H1 (cell line): Measurements from ENCODE around the gene FIZ1. TPM values are rescaled to one million over a fixed set of nuclear protein-coding genes. Genes with fewer than 3 reads are reported as not detected.

Experiments used
- CBX8 ChIP-seq: fragments of 300-800, 300-1000 bp; sonication (generic); IDR thresholded peaks from 2 replicates; pipeline ENCODE4 v1.7.1; 2016; ENCODE audit warnings: low read depth, low read length, borderline replicate concordance
- EGR1 ChIP-seq: IDR thresholded peaks from 2 replicates; pipeline ENCODE4 v1.6.1; 2011; ENCODE audit warnings: low read depth, low read length, borderline replicate concordance
- NANOG ChIP-seq: IDR thresholded peaks from 2 replicates; pipeline ENCODE4 v1.6.1; 2011; ENCODE audit warnings: low read length, low read depth, mild to moderate bottlenecking, inconsistent platforms; ENCODE audit not compliant: insufficient read depth, poor library complexity, severe bottlenecking
- POU5F1 ChIP-seq: IDR thresholded peaks from 2 replicates; pipeline ENCODE4 v1.6.1; 2011; ENCODE audit warnings: low read depth, mild to moderate bottlenecking, low read length, moderate library complexity
- RBBP5 ChIP-seq: IDR thresholded peaks from 2 replicates; pipeline ENCODE4 v1.7.1; 2012; ENCODE audit warnings: low read depth, mild to moderate bottlenecking, inconsistent platforms, low read length, moderate library complexity, borderline replicate concordance
- SIRT6 ChIP-seq: IDR thresholded peaks from one replicate; pipeline ENCODE4 v1.7.1; 2012; ENCODE audit warnings: low read length, inconsistent platforms
- TBP ChIP-seq: IDR thresholded peaks from 2 replicates; pipeline ENCODE4 v1.6.1; 2011; ENCODE audit warnings: low read depth, low read length, improper control_type of control experiment
- polyA plus RNA-seq, 7 experiments: library from polyadenylated mRNA; depleted of rRNA in 3 of 7; stranded (reverse) in 5 of 7; unstranded in 2 of 7; fragments of >200 nt in 5 of 7; fragments of 200-250 nt in 2 of 7; gene quantifications; 1 replicate in 5 of 7; 2 replicates in 1 of 7; 4 replicates in 1 of 7; pipeline versions ENCODE4 v1.2.1 to v1.2.3, GENCODE V29; 2011 to 2013; ENCODE audit warnings: missing spikeins in 2 of 7, mixed read lengths in 2 of 7
- total RNA-seq: library from RNA; stranded (reverse); fragmentation: NEBNext Ultra II Directional; extraction: Animal tissue kit (Norgen Biotek cat#: 25700); gene quantifications from 2 replicates; pipeline ENCODE4 v1.2.1, GENCODE V29; 2021

FIZ1 gene
- total and polyA plus RNA-seq, 2 of the 8 experiments (the other 6 are each of a cell fraction or from before 2014, with no cell fraction given): 9.1 to 18.5 TPM

GRCh38 chr19:55586976-55587668 lies 12.2 kb downstream of the FIZ1 start (continued):
- no peak for TF ChIP-seq POU5F1
- no peak for TF ChIP-seq EGR1
- no peak for TF ChIP-seq CBX8
- TF ChIP-seq RBBP5: no peak
- no peak for TF ChIP-seq NANOG
- TF ChIP-seq TBP: no peak
- no peak for TF ChIP-seq SIRT6
